SHP77 (cell line): Measurements from ENCODE around the gene KLHDC3.
A peak's percentile ranks its signal among the peaks of the same experiment; 100 is the strongest.

Experiments used
- DNase-seq, 2 experiments: peaks; one replicate each; lab custom pipeline; 2025; lab: John Stamatoyannopoulos, UW

The KLHDC3 gene

GRCh38 chr6:43013843-43014433 lies at the start of gene KLHDC3, which contains the start of gene MEA1:
Gene KLHDC3, plus strand, starts transcription at chr6:43014249. Its CDS starts 2,944 bp downstream, at chr6:43017193.
Gene MEA1, minus strand, starts transcription at chr6:43013946. Its CDS starts 133 bp downstream, at chr6:43013813.
- peak; percentile 100 for DNase-seq

GRCh38 chr6:42966571-42966970 lies 47.5 kb upstream of the KLHDC3 start:
- DNase-seq: no peak

GRCh38 chr6:42967228-42967627 lies 46.8 kb upstream of the KLHDC3 start:
- no peak for DNase-seq

GRCh38 chr6:42968126-42968701 lies 45.8 kb upstream of the KLHDC3 start:
- DNase-seq: no peak

GRCh38 chr6:42968783-42969182 lies 45.3 kb upstream of the KLHDC3 start:
- no peak for DNase-seq

- DNase-seq: no peak
Observed at GRCh38 chr6:42969431-42969830, 44.6 kb upstream of the KLHDC3 start.

GRCh38 chr6:42969934-42970333 lies 44.1 kb upstream of the KLHDC3 start:
- DNase-seq: no peak

GRCh38 chr6:42970871-42971612 lies 43.0 kb upstream of the KLHDC3 start:
- DNase-seq: no peak

GRCh38 chr6:42971746-42972327 lies 42.2 kb upstream of the KLHDC3 start:
- DNase-seq: no peak

- no peak for DNase-seq
Observed at GRCh38 chr6:42973926-42974325, 40.1 kb upstream of the KLHDC3 start.

- no peak for DNase-seq
Observed at GRCh38 chr6:42974919-42975505, 39.0 kb upstream of the KLHDC3 start.

GRCh38 chr6:42978487-42978838 lies 35.6 kb upstream of the KLHDC3 start:
- DNase-seq: peak in 1 of 2 experiments; percentile 27

GRCh38 chr6:42978839-42979522 lies 35.1 kb upstream of the KLHDC3 start, which contains the start of gene PEX6:
Gene PEX6, minus strand, starts transcription at chr6:42979181. Its CDS starts 31 bp downstream, at chr6:42979150.
- DNase-seq: peak; percentile 97

- DNase-seq: no peak
Observed at GRCh38 chr6:42979523-42980177, 34.4 kb upstream of the KLHDC3 start.

- DNase-seq: no peak
Observed at GRCh38 chr6:42981836-42982235, 32.2 kb upstream of the KLHDC3 start.

GRCh38 chr6:42984001-42984923 lies 29.8 kb upstream of the KLHDC3 start, which contains the start of gene PPP2R5D:
Gene PPP2R5D, plus strand, starts transcription at chr6:42984570. Its CDS starts 108 bp downstream, at chr6:42984678.
- DNase-seq: peak; percentile 100

GRCh38 chr6:42984924-42985475 lies 29.0 kb upstream of the KLHDC3 start:
- DNase-seq: no peak

- no peak for DNase-seq
Observed at GRCh38 chr6:42987533-42988451, 26.3 kb upstream of the KLHDC3 start.
